ENCODE data around the gene SLC27A3. TPM values are rescaled to one million over a fixed set of nuclear protein-coding genes. Genes with fewer than 3 reads are reported as not detected.

Gene SLC27A3
- total and polyA plus RNA-seq, 2 donors from 2014 or later: 36.9 to 54.0 TPM

DNA sequence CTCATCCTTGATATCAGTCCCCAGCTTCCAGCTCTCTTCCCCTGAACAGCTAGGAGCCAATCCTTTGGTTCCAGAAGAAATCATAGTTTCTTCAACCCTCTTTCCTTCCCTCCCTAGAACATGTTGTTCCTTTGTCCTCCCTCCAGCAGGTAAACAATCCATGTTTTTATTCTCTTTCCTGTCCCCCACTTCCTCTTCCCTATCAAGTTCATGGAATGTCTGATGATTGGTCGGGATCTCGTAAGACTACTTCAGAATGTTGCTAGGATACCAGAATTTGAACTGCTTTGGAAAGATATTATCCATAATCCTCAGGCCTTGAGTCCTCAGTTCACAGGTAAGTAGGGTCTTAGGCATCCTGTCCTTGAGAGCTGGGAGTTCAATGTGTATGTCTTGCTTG, 23.1 kb upstream of the SLC27A3 start:
- Histone ChIP-seq H3K9ac (ENCODE audit: low read length in 3 of 3) (peak overlapping the region in 1 of 3 donors; percentile 34), H3K27ac (ENCODE audit: low read depth in 2 of 2, low read length in 2 of 2) (peak overlapping the region; percentile 71 to 93), H3K27me3 (ENCODE audit: control insufficient read depth, insufficient read depth, low read length) (no peaks in the 10 kb centered on the region), H3K36me3 (ENCODE audit: control insufficient read depth in 2 of 3, insufficient read depth in 3 of 3, low read length in 3 of 3) (peaks cover 21 to 61% (median 39%) of the 10 kb centered on the region in 3 donors), H3K4me1 (ENCODE audit: control insufficient read depth in 2 of 3, insufficient read depth in 2 of 3, low read depth in 1 of 3, low read length in 3 of 3) (peaks cover 0 to 23% (median 14%) of the 10 kb centered on the region in 3 donors), H3K4me3 (ENCODE audit: low read length in 3 of 3) (peak overlapping the region in 1 of 3 donors; percentile 18), H3K9me3 (ENCODE audit: control insufficient read depth in 2 of 3, insufficient read depth in 1 of 3, low read length in 3 of 3) (no peaks in the 10 kb centered on the region)
- no peak for TF ChIP-seq CTCF (IDR thresholded peaks at IDR 0.05; ENCODE audit: borderline replicate concordance, extremely low read depth, insufficient read depth)
- FAIRE-seq (no peak), DNase-seq (no peak)
- intact Hi-C loops (cut with DNase I): no loop called here

DNA sequence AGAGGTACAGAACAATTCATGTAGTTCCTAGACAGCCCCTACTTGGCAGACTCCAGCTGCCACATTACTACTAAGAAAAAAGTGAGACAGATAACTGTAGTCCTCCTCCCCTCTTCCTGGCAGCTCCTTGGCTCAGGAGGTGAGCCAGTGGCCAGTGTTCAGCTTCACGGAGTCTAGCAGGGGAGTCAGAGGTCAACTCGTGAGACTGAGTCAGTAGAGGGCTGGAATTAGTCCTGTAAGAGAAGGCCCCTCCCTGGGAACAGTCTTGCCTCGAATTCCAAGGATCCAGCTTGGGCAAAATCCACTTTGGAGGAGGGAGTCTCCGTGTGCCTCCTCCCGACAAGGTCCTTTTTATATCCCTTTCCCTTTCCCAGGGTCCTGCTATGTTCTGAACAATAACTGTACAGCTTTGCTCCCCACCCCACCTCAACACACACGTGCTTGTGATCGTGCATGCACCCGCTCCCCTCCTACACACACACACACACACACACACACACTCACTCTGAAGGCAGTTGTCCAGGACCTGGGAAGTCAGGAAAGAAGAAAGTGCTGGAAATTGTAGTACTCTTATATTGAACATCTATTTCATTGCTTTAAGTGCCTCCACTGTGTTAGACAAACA, 22.5 kb upstream of the SLC27A3 start:
- intact Hi-C loops (cut with DNase I): no loop called here
- no peak overlapping the region for H3K4me3 ChIP-seq (ENCODE audit: low read length in 3 of 3)
- H3K36me3 ChIP-seq (ENCODE audit: control insufficient read depth in 2 of 3, insufficient read depth in 3 of 3, low read length in 3 of 3): peaks cover 21 to 61% (median 38%) of the 10 kb centered on the region in 3 donors
- peak overlapping the region; percentile 71 to 93 for H3K27ac ChIP-seq (ENCODE audit: low read depth in 2 of 2, low read length in 2 of 2)
- no peak for TF ChIP-seq CTCF (IDR thresholded peaks at IDR 0.05; ENCODE audit: borderline replicate concordance, extremely low read depth, insufficient read depth)
- no peaks in the 10 kb centered on the region for H3K9me3 ChIP-seq (ENCODE audit: control insufficient read depth in 2 of 3, insufficient read depth in 1 of 3, low read length in 3 of 3)
- H3K9ac ChIP-seq (ENCODE audit: low read length in 3 of 3): peak overlapping the region in 1 of 3 donors; percentile 34
- H3K4me1 ChIP-seq (ENCODE audit: control insufficient read depth in 2 of 3, insufficient read depth in 2 of 3, low read depth in 1 of 3, low read length in 3 of 3): peaks cover 0 to 27% (median 14%) of the 10 kb centered on the region in 3 donors
- no peak for FAIRE-seq
- no peaks in the 10 kb centered on the region for H3K27me3 ChIP-seq (ENCODE audit: control insufficient read depth, insufficient read depth, low read length)
- DNase-seq: peak in 1 of 5 donors; percentile 47

DNA sequence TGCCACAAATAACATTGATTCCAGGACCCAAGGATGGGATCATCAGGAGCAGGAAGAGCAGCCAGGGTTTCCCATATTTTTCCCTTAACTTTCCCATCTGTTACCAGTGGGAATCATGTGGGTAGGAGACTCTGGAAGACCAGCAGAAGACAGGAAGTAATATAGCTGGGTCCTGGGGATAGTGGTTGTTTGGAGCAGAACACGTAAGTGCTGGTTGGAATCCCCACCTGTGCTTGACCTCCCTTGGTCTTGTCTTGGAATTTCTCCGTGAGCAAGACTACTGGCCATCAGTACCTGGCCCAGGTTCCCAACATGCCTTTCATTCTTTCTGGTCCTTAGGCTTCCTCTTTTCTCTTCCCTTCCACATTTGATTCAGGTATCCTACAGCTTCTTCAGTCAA, 20.9 kb upstream of the SLC27A3 start:
- no peak for TF ChIP-seq CTCF (IDR thresholded peaks at IDR 0.05; ENCODE audit: borderline replicate concordance, extremely low read depth, insufficient read depth)
- H3K4me3 ChIP-seq (ENCODE audit: low read length in 3 of 3): no peak overlapping the region
- no peak overlapping the region for H3K27ac ChIP-seq (ENCODE audit: low read depth in 2 of 2, low read length in 2 of 2)
- DNase-seq (no peak), FAIRE-seq (no peak)
- H3K36me3 ChIP-seq (ENCODE audit: control insufficient read depth in 2 of 3, insufficient read depth in 3 of 3, low read length in 3 of 3): peaks cover 15 to 66% (median 35%) of the 10 kb centered on the region in 3 donors
- no peaks in the 10 kb centered on the region for H3K27me3 ChIP-seq (ENCODE audit: control insufficient read depth, insufficient read depth, low read length)
- H3K9me3 ChIP-seq (ENCODE audit: control insufficient read depth in 2 of 3, insufficient read depth in 1 of 3, low read length in 3 of 3): no peaks in the 10 kb centered on the region
- intact Hi-C loops (cut with DNase I): no loop called here
- peaks cover 0 to 27% (median 14%) of the 10 kb centered on the region in 3 donors for H3K4me1 ChIP-seq (ENCODE audit: control insufficient read depth in 2 of 3, insufficient read depth in 2 of 3, low read depth in 1 of 3, low read length in 3 of 3)
- H3K9ac ChIP-seq (ENCODE audit: low read length in 3 of 3): no peak overlapping the region

Data from kidney (tissue), 14 donors.